Central memory CD4-positive, alpha-beta T cell (primary cell): ENCODE measurements around the gene LTA.

ENCODE experiments used
- DNase-seq: peaks from one replicate; pipeline ENCODE4 v3.0.0; 2022
- total RNA-seq, 3 experiments: gene quantifications; one replicate each; lab custom pipeline; 2026; lab: John Stamatoyannopoulos, UW

Gene LTA
- 19.1 to 1,323 (median 21.7) reads per million in 3 experiments for total RNA-seq

DNA sequence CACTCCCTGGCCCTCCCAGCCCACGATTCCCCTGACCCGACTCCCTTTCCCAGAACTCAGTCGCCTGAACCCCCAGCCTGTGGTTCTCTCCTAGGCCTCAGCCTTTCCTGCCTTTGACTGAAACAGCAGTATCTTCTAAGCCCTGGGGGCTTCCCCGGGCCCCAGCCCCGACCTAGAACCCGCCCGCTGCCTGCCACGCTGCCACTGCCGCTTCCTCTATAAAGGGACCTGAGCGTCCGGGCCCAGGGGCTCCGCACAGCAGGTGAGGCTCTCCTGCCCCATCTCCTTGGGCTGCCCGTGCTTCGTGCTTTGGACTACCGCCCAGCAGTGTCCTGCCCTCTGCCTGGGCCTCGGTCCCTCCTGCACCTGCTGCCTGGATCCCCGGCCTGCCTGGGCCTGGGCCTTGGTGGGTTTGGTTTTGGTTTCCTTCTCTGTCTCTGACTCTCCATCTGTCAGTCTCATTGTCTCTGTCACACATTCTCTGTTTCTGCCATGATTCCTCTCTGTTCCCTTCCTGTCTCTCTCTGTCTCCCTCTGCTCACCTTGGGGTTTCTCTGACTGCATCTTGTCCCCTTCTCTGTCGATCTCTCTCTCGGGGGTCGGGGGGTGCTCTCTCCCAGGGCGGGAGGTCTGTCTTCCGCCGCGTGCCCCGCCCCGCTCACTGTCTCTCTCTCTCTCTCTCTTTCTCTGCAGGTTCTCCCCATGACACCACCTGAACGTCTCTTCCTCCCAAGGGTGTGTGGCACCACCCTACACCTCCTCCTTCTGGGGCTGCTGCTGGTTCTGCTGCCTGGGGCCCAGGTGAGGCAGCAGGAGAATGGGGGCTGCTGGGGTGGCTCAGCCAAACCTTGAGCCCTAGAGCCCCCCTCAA, at the start of gene LTA:
Gene LTA (plus strand): TSS at position 249 of the 871 bp plus-strand sequence. CDS start 454 bp downstream, at position 703.
- peak; percentile 80 for DNase-seq

GRCh38 chr6:31525553-31525931, 46.5 kb upstream of the LTA start:
- DNase-seq = no peak

- no peak for DNase-seq
Measured at GRCh38 chr6:31525932-31526591, 46.0 kb upstream of the LTA start.

- DNase-seq = no peak
Measured at GRCh38 chr6:31528307-31528777, 43.7 kb upstream of the LTA start.

GRCh38 chr6:31528821-31529328, 43.2 kb upstream of the LTA start, which contains the start of gene MCCD1:
MCCD1 (plus strand) TSS chr6:31528962; CDS start chr6:31529015, 53 bp downstream.
- DNase-seq = no peak

GRCh38 chr6:31529329-31530150, 42.5 kb upstream of the LTA start:
- DNase-seq = no peak

DNA sequence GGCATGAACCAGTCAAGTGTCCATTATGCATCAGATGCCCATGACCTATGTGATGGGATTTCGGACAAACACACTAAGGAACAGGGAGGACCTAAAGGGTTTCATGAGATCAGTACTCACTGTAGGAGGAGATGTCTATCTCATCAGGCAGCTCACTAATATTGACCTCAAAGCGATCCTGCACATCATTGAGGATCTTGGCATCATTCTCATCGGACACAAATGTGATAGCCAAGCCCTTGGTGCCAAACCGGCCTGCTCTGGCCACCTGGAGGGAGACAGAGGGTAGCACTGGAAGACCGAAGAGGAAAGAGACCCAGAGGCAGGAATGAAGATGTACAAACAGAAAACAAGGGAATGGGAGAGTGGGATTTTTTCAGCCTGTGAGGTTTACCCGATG, 41.4 kb upstream of the LTA start:
- no peak for DNase-seq

DNA sequence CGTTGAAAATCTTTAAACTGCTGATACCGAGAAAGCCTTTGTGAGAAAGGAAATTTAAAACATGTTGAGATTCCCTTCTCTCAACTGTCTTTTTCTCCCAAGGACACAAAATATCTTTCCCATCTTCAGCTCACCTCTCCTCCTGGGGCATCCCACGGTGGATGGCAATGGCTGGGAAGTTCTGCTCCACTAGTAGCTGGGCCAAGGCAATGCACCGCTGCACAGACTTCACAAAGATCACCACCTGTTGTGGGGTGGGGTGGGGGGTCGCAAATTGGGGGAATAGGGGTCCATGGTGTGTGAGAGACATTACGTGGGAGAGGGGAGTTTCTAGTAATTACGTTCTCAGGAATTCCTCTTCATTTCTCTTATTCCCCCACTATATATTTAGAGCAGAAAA, 40.9 kb upstream of the LTA start:
- DNase-seq = no peak

GRCh38 chr6:31531771-31532643, 40.1 kb upstream of the LTA start:
- DNase-seq = no peak

DNA sequence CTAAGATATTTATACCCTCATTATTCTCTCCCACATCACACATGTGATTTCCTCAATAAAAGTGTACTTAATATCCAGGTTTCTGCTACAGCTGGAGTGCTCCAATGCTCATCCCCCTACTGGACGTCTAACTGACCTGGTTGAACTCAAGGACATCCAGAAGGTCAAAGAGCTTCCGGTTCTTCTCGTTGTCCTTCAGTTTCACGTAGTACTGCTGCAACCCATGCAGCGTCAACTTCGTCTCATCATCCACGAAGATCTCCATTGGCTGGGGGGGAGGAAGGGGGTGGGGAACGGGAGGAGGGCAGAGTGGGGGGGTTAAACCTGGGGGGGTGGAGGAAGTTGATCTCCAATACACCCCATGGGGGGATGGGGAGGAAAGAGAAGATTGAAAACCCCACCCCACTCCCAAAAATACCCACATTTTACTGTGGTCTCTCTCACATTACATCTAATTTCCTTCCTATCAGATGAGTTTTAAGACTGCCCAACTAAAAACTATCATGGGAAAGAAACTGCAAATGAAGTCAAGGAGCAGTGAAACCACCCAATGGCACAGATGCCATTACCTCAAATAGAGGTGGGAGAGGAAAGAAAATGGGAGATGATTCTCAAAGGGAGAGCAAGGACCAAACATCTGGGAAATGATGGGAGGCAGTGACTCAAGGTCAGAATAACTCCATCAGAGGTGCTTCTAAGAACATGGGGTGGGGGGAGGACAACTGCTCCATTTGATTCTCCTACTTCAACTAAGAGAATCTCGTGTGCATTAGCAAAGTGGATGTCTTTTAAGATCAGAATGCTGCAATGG, 39.2 kb upstream of the LTA start:
- DNase-seq = no peak

DNA sequence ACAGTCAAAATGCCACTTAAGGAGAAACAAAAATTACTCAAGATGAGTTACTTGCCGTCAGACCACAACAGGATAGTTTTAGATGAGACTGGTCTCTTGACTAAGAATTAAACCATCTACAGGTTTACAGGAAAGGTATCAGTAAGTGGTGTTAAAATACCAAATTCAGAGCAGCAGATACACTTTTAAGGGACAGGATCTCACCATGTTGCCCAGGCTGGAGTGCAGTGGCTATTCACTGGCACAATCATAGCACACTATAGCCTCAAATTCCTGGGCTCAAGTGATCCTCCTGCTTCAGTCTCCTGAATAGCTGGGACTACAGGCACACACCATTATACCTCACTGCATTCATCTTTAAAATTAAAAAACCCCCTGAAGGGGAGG, 38.6 kb upstream of the LTA start:
- DNase-seq = no peak

DNA sequence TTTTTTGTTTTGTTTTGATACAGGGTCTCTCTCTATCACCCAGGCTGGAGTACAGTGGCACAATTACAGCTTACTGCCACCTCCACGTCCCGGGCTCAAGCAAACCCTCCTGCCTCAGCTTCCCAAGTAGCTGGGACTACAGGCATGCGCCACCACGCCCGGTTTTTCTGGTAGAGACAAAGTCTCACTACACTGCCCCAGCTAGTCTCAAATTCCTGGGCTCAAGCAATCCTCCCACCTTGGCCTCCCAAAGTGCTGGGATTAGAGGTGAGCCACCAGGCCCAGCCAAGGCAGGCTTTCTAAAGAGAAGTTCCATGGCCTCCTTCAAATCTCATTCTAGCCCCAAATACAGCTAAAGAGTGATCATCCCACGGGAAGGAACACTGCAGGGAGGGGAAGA, 38.1 kb upstream of the LTA start:
- DNase-seq = no peak

DNA sequence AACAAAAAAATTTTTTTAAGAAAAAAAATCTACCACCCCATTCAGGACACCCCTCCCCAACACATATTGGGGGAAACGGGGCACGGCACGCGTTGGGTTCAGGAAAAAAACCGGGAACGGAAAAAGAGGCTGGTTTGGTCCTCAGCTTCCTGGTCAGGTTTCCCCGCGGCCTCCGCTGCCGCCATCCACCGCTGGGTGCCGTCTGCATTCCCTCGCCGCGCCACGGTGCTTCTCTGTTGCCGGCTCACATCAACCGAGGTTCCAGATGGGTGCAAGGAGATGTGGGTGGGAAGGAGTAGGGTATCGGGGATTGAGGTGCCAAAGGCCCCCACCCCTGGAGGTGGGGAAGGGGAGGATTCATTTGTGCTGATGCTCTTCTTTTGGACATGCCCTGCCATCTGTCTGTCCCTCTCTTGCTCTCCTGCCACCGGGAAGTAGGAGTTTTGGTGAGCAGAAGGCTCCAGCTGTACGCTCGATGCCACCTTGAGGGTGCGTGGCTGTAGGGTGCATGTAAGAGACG, 37.5 kb upstream of the LTA start:
- DNase-seq = no peak

DNA sequence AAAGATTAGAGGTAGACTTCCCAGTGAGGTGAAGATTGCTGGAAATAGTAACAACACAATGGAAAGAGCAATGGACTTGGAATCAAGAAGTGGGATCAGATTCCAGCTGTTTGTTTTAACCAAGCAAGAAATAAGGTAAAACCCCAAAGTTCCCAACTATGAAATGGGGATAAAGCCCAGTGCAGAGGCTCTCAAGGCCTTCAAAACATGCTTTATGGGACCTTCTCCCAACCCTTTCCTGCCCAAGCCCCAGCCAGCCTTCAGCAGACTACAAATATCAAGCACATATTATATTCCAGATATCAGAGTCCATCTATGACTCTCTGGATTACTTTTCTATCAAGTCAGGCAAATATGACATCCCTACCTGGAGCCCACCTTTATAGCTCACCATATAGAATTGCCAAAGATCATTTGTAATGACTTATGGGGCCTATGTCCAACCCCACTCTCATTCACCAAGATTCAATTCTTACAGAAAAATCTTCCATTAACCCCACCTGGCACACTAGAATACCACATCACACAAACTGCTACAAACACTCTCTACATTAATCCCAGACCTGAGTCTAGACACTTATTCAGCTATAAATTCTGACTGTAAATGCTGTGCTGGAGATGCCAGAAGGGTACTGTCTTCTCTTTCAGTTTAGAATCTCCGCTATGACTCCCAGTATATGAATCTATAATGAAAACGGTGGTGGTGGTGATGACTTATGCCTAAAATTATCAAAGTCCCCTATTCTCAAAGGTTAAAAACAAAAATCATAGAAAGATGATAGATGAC, 36.4 kb upstream of the LTA start:
- no peak for DNase-seq

DNA sequence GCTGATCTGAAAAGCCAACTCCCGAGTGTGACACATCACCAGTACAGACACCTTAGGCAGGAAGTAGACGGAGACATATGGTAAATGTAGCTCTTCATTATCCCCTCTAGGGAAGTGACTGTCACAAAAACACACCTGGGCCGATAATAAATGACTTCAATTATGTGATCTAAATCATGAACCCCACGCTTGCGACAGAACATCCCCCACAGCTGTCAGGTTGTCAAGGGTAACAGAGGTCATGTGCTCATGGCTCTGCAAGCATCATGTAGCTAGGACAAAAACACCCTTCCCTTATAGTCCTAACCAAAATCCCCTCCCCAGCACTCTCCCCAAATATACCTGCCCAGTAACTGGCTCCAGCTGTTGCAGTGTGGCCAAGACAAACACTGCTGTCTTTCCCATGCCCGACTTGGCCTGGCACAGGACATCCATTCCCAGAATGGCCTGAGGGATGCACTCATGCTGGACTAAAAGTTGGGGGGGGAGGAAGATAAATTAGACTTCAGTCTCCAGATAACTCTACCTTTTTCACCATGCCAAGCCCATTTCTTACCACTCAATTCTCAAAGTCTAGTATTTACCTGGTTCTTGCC, 33.2 kb upstream of the LTA start:
- no peak for DNase-seq

DNA sequence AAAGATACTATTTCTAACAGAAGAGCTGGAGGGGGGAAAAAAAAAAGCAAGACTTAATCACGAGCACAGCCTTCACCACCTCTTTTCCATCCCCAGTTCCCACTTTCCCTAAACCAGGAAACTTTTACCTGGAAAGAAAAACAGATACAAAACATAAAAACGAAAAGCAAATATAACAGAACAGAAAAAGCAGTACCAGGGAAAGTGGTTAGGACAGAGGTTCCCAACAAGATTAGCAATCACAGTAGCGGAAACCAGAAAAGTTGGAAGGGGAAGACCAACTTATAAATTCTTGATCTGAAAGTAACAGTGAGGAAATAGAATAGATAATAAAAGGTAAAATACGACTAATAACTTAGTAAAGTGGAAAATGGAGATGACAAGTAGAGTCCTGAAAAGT, 31.4 kb upstream of the LTA start:
- DNase-seq = no peak

- DNase-seq = peak; percentile 81
Measured at GRCh38 chr6:31541059-31541657, 30.9 kb upstream of the LTA start.

GRCh38 chr6:31541658-31542521, 30.2 kb upstream of the LTA start, which contains the start of gene DDX39B:
DDX39B (minus strand) TSS chr6:31542003; CDS start chr6:31540532, 1,471 bp downstream.
- peak; percentile 94 for DNase-seq
